ENCODE results near the gene ITPR1. TPM values are rescaled to one million over a fixed set of nuclear protein-coding genes. Genes with fewer than 3 reads are reported as not detected.

Gene ITPR1
- total and polyA plus RNA-seq, 2 experiments from 2014 or later: 6.8 to 21.0 TPM

GRCh38 chr3:4504340-4505261, 11.5 kb downstream of the ITPR1 start:
- no peak overlapping the region for H3K4me3 Mint-ChIP-seq
- ATAC-seq (peak; percentile 36), DNase-seq (ENCODE audit: low spot score) (no peak)
- H3K4me1 Mint-ChIP-seq: peaks cover 21% of the 10 kb centered on the region
- Histone ChIP-seq H3K4me1 (ENCODE audit: insufficient read depth) (peaks cover 13% of the 10 kb centered on the region; the same call in 1 of the 2 replicates), H3K27me3 (ENCODE audit: insufficient read depth) (no peaks in the 10 kb centered on the region), H3F3A (replicated peaks; ENCODE audit: low read depth) (no peaks in the 10 kb centered on the region), H3K4me2 (no peak overlapping the region), H3K27ac (ENCODE audit: low read depth) (no peak overlapping the region), H3K36me3 (ENCODE audit: insufficient read depth) (no peaks in the 10 kb centered on the region), H3K4me3 (no peak overlapping the region), H3K79me2 (replicated peaks; ENCODE audit: insufficient read depth) (no peaks in the 10 kb centered on the region), H4K20me1 (replicated peaks; ENCODE audit: insufficient read depth) (peaks cover 4% of the 10 kb centered on the region; the same call in 1 of the 2 replicates), H2AFZ (no peak overlapping the region), H3K9me2 (ENCODE audit: insufficient read depth) (no peaks in the 10 kb centered on the region)
- no peak for TF ChIP-seq ZNF114 (CRISPR knock-in tag; IDR thresholded peaks at IDR 0.05)
- TF ChIP-seq ZNF331 (CRISPR knock-in tag; IDR thresholded peaks at IDR 0.05; ENCODE audit: low read depth): no peak
- no peak for TF ChIP-seq POLR2AphosphoS5 (IDR thresholded peaks at IDR 0.05; ENCODE audit: low read depth)
- TF ChIP-seq CREB1 (CRISPR knock-in tag; IDR thresholded peaks at IDR 0.05; ENCODE audit: low read depth): no peak
- TF ChIP-seq, protein P1, sequence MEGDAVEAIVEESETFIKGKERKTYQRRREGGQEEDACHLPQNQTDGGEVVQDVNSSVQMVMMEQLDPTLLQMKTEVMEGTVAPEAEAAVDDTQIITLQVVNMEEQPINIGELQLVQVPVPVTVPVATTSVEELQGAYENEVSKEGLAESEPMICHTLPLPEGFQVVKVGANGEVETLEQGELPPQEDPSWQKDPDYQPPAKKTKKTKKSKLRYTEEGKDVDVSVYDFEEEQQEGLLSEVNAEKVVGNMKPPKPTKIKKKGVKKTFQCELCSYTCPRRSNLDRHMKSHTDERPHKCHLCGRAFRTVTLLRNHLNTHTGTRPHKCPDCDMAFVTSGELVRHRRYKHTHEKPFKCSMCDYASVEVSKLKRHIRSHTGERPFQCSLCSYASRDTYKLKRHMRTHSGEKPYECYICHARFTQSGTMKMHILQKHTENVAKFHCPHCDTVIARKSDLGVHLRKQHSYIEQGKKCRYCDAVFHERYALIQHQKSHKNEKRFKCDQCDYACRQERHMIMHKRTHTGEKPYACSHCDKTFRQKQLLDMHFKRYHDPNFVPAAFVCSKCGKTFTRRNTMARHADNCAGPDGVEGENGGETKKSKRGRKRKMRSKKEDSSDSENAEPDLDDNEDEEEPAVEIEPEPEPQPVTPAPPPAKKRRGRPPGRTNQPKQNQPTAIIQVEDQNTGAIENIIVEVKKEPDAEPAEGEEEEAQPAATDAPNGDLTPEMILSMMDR (conservative IDR thresholded peaks at IDR 0.05; ENCODE audit: low read depth in 2 of 2): no peak
- TF ChIP-seq REST (IDR thresholded peaks at IDR 0.05; ENCODE audit: unreplicated experiment): no peak
- H3K27me3 Mint-ChIP-seq (ENCODE audit: insufficient read depth, low read depth, poor library complexity): peaks cover 4% of the 10 kb centered on the region
- no peaks in the 10 kb centered on the region for H3K36me3 Mint-ChIP-seq (ENCODE audit: low read depth)
- peak overlapping the region; percentile 66 for H3K27ac Mint-ChIP-seq
- no peaks in the 10 kb centered on the region for H3K9me3 Mint-ChIP-seq

DNA sequence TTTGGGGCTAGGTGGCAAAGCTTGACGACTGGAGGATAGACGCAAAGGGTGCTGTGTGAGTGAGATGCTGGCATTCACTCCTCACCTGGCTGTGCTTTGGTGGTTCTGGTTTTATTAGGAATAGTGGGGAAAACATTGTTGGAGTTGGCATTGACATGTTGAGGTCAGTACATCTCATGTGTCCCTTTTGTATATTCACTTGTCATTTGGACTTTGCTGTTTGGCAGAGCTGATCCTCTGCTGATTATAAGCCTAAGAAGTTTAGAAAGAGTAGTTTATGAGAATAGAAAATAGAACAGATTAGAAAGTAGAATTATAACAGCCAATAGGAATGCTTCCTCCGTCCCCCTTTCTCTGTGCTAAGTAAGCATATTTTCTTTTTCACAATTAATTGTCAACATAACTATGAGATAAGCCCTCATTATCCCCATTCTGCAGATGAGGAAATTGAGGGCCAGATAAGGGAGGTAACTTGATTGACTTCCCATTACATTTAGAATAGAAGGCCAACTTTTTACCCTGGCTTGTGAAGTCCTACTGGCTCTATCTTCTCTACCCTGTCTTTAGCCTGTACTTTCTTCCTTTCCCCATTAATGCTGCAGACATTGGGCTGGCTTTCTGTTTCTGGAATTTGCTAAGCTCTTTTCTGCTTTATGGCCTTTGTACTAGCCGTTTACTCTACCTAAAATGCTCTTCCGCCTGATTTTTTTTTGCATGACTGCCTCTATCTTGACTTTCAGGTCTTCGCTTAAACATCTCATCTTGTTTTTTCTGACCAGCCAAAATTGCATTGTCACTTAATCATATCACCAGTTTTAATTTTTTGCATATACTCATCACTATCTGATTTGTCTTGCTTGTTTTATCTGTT, 12.8 kb downstream of the ITPR1 start:
- H3K4me3 ChIP-seq: no peak overlapping the region
- no peaks in the 10 kb centered on the region for H3F3A ChIP-seq (replicated peaks; ENCODE audit: low read depth)
- no peaks in the 10 kb centered on the region for H3K9me3 Mint-ChIP-seq
- no peaks in the 10 kb centered on the region for H3K36me3 Mint-ChIP-seq (ENCODE audit: low read depth)
- no peak overlapping the region for H3K4me3 Mint-ChIP-seq
- peaks cover 21% of the 10 kb centered on the region for H3K4me1 Mint-ChIP-seq
- peaks cover 4% of the 10 kb centered on the region for H3K27me3 Mint-ChIP-seq (ENCODE audit: insufficient read depth, low read depth, poor library complexity)
- peaks cover 4% of the 10 kb centered on the region; the same call in 1 of the 2 replicates for H4K20me1 ChIP-seq (replicated peaks; ENCODE audit: insufficient read depth)
- no peak overlapping the region for H2AFZ ChIP-seq
- DNase-seq (ENCODE audit: low spot score) (no peak), ATAC-seq (no peak)
- no peak overlapping the region for H3K27ac Mint-ChIP-seq
- H3K9me2 ChIP-seq (ENCODE audit: insufficient read depth): no peaks in the 10 kb centered on the region
- H3K79me2 ChIP-seq (replicated peaks; ENCODE audit: insufficient read depth): no peaks in the 10 kb centered on the region
- H3K27ac ChIP-seq (ENCODE audit: low read depth): no peak overlapping the region
- no peak overlapping the region for H3K4me2 ChIP-seq
- H3K36me3 ChIP-seq (ENCODE audit: insufficient read depth): no peaks in the 10 kb centered on the region
- H3K27me3 ChIP-seq (ENCODE audit: insufficient read depth): no peaks in the 10 kb centered on the region
- H3K4me1 ChIP-seq (ENCODE audit: insufficient read depth): peaks cover 13% of the 10 kb centered on the region; the same call in 1 of the 2 replicates
- TF ChIP-seq EZH2 (IDR thresholded peaks at IDR 0.05; ENCODE audit: low read depth, unreplicated experiment) (no peak), ZNF114 (CRISPR knock-in tag; IDR thresholded peaks at IDR 0.05) (no peak), CREB1 (CRISPR knock-in tag; IDR thresholded peaks at IDR 0.05; ENCODE audit: low read depth) (no peak), ZNF331 (CRISPR knock-in tag; IDR thresholded peaks at IDR 0.05; ENCODE audit: low read depth) (no peak), ETS1 (IDR thresholded peaks at IDR 0.05) (no peak), REST (IDR thresholded peaks at IDR 0.05; ENCODE audit: unreplicated experiment) (no peak)

Measured in GM23338 (cell line).